Loucy (cell line): ENCODE results near the gene NRXN3.

ENCODE experiments used
- H2AFZ ChIP-seq: fragments of 200-600 bp; sonication (generic); 2 replicates; pipeline ENCODE4 v1.6.0; 2016; ENCODE audit warnings: antibody characterized with exemption, mild to moderate bottlenecking, low read length, moderate library complexity
- H3F3A ChIP-seq: fragments of 200-600 bp; 2 replicates; pipeline ENCODE4 v1.6.0; 2016; ENCODE audit warnings: antibody characterized with exemption, low read depth, mild to moderate bottlenecking
- H3K27me3 ChIP-seq: fragments of 200-600 bp; sonication (generic); 2 replicates; pipeline ENCODE4 v1.6.1; 2014; ENCODE audit warnings: low read length, mild to moderate bottlenecking; ENCODE audit not compliant: insufficient read depth, poor library complexity, severe bottlenecking
- H3K36me3 ChIP-seq: fragments of 200-600 bp; sonication (generic); 2 replicates; pipeline ENCODE4 v1.6.1; 2016; ENCODE audit warnings: low read length; ENCODE audit not compliant: insufficient read depth
- H3K4me1 ChIP-seq: fragments of 200-600 bp; sonication (generic); 2 replicates; pipeline ENCODE4 v1.5.1; 2014; ENCODE audit warnings: low read length, mild to moderate bottlenecking; ENCODE audit not compliant: insufficient read depth, poor library complexity, severe bottlenecking
- H3K4me2 ChIP-seq: fragments of 200-600 bp; sonication (generic); 2 replicates; pipeline ENCODE4 v1.6.0; 2014; ENCODE audit warnings: antibody characterized with exemption, low read length, low read depth, mild to moderate bottlenecking; ENCODE audit not compliant: poor library complexity, severe bottlenecking
- H3K4me3 ChIP-seq: fragments of 200-600 bp; sonication (generic); 2 replicates; pipeline ENCODE4 v1.5.1; 2014; ENCODE audit warnings: low read length, mild to moderate bottlenecking, mixed read lengths; ENCODE audit not compliant: poor library complexity, severe bottlenecking
- H3K79me2 ChIP-seq: fragments of 200-600 bp; sonication (generic); 2 replicates; pipeline ENCODE4 v1.6.1; 2014; ENCODE audit warnings: low read length; ENCODE audit not compliant: insufficient read depth
- H3K9ac ChIP-seq: fragments of 200-600 bp; sonication (generic); 2 replicates; pipeline ENCODE4 v1.6.0; 2014; ENCODE audit warnings: mild to moderate bottlenecking, low read depth, low read length, moderate library complexity; ENCODE audit not compliant: poor library complexity, severe bottlenecking
- H3K9me2 ChIP-seq: fragments of 200-600 bp; sonication (generic); replicated peaks from 2 replicates; pipeline ENCODE4 v1.6.1; 2016; ENCODE audit warnings: low read depth, low read length, mixed read lengths
- H3K9me3 ChIP-seq: fragments of 200-600 bp; sonication (generic); 2 replicates; pipeline ENCODE4 v1.6.1; 2014; ENCODE audit warnings: mild to moderate bottlenecking, antibody characterized with exemption, low read length, low read depth; ENCODE audit not compliant: insufficient read depth
- H4K20me1 ChIP-seq: fragments of 200-600 bp; sonication (generic); 2 replicates; pipeline ENCODE4 v1.6.0; 2014; ENCODE audit warnings: antibody characterized with exemption, low read length, mild to moderate bottlenecking; ENCODE audit not compliant: insufficient read depth, poor library complexity, severe bottlenecking
- CTCF ChIP-seq: fragments of 200-600 bp; sonication (generic); conservative IDR thresholded peaks from 2 replicates; pipeline ENCODE4 v1.5.1; 2014; ENCODE audit warnings: mild to moderate bottlenecking, antibody characterized with exemption, low read length
- EZH2phosphoT487 ChIP-seq: fragments of 200-600 bp; IDR thresholded peaks from 2 replicates; pipeline ENCODE4 v1.6.1; 2018; ENCODE audit warnings: antibody characterized with exemption, mild to moderate bottlenecking, moderate library complexity, borderline replicate concordance

NRXN3 gene

GRCh38 chr14:79567306-79567705 is 1397.1 kb downstream of the NRXN3 start:
- Histone ChIP-seq H3K9ac (no peak overlapping the region), H3K4me1 (no peaks in the 10 kb centered on the region), H4K20me1 (no peaks in the 10 kb centered on the region), H3K9me3 (no peaks in the 10 kb centered on the region), H3K4me3 (no peak overlapping the region), H3K27me3 (no peaks in the 10 kb centered on the region), H3K4me2 (no peak overlapping the region), H3F3A (no peaks in the 10 kb centered on the region), H3K79me2 (no peaks in the 10 kb centered on the region), H2AFZ (no peak overlapping the region), H3K36me3 (no peaks in the 10 kb centered on the region), H3K9me2 (no peaks in the 10 kb centered on the region)
- TF ChIP-seq EZH2phosphoT487 (no peak), CTCF (no peak)

- Histone ChIP-seq H3K36me3 (no peaks in the 10 kb centered on the region), H3F3A (no peaks in the 10 kb centered on the region), H3K27me3 (no peaks in the 10 kb centered on the region), H3K9me3 (no peaks in the 10 kb centered on the region), H3K9ac (no peak overlapping the region), H4K20me1 (no peaks in the 10 kb centered on the region), H2AFZ (no peak overlapping the region), H3K79me2 (no peaks in the 10 kb centered on the region), H3K9me2 (no peaks in the 10 kb centered on the region), H3K4me3 (no peak overlapping the region), H3K4me2 (no peak overlapping the region), H3K4me1 (no peaks in the 10 kb centered on the region)
- no peak for TF ChIP-seq CTCF
- TF ChIP-seq EZH2phosphoT487, result no peak
These were observed 1398.4 kb downstream of the NRXN3 start for GRCh38 chr14:79568594-79568993.

- Histone ChIP-seq H2AFZ (no peak overlapping the region), H3F3A (no peaks in the 10 kb centered on the region), H3K4me1 (no peaks in the 10 kb centered on the region), H3K27me3 (no peaks in the 10 kb centered on the region), H3K9me2 (no peaks in the 10 kb centered on the region), H3K4me3 (no peak overlapping the region), H3K9ac (no peak overlapping the region), H3K36me3 (no peaks in the 10 kb centered on the region), H3K9me3 (no peaks in the 10 kb centered on the region), H3K4me2 (no peak overlapping the region), H4K20me1 (no peaks in the 10 kb centered on the region), H3K79me2 (no peaks in the 10 kb centered on the region)
- TF ChIP-seq EZH2phosphoT487, result no peak
- no peak for TF ChIP-seq CTCF
These were observed 1398.9 kb downstream of the NRXN3 start for GRCh38 chr14:79569072-79569471.
